Measurements from ENCODE around the gene BST1.

The BST1 gene

GRCh38 chr4:15702941-15703403 is at the start of gene BST1:
Gene BST1 (plus strand): TSS chr4:15703065. CDS start chr4:15703145, 80 bp downstream.
- peak; percentile 18 to 51 for DNase-seq (ENCODE audit: low read depth in 2 of 2)

GRCh38 chr4:15653420-15653819 is 49.4 kb upstream of the BST1 start:
- no peak for DNase-seq (ENCODE audit: low read depth in 2 of 2)

DNA sequence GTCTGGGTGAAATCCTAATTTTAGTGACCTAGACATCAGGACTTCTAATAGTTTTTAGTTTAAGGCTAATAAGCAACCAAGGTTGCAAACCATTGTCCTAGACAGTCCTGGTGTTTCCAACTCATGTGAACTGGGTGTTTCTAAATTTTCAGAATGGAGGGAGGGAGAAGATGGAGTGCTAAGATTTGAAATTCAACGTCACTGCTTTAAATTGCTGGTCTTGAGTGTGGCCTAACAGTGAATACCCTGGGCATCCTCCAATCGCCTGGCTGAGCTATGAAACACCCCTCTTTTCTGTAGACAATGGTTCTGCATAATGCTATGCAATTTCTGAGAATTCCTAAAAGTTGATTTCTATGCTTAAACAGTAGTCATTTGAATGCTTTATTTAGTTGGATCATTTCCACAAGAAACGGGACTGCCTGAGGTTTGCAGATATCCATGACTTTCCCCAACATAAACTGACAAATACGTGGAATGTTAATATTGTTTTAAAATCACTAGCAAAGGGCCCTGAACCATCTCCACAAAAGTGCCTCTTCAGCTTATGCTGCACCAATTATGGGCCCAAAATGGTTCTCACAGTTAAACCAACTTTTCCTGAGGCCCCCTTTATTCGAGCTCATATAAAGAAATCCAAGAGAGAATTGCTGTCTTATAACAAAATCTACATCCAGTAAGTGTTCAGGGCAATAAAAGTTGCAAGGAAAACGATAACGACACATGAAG is 48.8 kb upstream of the BST1 start:
- no peak for DNase-seq (ENCODE audit: low read depth in 2 of 2)

DNA sequence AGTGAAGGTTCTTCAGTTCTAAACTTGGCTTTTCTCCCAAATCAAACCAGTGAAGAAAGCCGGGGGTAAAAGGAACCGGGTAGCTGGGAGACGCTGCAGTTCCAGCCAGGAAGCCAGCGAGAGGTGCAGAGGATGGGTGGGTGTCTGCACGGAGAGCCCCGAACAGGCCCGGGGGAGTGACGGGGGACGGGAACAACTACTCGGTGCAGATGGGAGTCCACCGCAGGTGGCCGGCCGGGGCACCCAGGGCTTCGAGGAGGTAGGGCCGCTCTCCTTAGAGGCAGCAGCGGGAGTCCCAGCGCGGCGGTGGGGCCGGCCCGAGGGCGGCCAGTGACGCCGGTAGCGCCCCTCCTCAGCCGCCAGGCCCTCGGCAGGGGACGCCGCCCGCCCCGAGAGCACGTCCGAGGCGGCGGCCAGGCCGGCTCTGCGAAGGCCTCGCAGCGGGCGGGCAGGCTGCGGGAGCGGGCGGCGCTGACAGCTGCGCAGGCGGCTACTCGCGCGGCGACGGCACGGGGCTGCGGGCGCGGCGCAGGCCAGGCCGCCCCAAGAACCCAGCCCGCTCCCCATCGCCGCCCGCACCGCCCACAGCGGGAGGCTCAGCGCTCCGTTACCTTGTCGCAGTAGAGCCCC is 48.2 kb upstream of the BST1 start:
- peak in 1 of 2 experiments; percentile 30 for DNase-seq (ENCODE audit: low read depth in 2 of 2)

DNA sequence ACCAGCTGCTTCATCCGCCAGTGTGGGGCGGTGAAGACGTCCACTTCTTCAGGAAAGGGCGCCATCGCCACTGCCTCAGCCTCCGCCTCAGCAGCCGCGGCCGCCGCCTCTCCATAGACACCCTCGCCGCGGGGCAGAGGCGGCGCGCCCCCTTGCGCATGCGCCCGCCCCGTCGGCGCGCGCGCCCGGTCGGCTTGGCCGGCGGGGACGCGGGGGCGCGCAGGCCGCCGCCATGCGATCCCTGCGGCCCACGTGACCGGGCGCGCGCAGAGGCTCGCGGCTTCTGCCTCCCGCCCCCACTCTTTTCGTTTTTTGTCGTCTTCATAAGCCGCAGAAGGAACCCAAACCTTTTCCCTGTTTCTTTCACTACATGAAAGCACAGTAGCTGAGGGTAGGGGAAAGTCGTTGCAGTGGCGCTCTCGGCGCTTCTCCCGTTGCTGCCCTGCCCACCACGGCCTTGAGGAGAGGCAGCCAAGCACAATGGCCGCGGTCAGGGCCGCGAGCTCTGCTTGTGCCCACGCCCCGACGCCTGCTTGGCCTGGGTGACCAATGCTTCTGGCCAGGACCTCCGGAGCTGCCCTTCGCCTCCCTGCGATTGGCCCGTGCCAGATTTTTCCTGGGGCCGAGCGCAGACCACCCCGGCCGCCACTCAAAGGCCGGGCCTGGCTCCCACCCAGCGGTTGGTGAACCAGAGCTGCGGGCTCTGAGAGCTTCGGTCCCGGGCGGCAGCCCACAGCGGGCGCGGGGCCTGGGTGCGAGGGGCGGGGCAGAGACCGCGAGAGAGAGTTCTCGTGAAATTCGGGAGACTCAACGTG is 47.4 kb upstream of the BST1 start, which contains the start of gene FBXL5:
Gene FBXL5, minus strand, starts transcription at position 135 of the 815 bp plus-strand sequence. Its CDS starts 70 bp downstream, at position 65.
- peak; percentile 67 to 69 for DNase-seq (ENCODE audit: low read depth in 2 of 2)

DNA sequence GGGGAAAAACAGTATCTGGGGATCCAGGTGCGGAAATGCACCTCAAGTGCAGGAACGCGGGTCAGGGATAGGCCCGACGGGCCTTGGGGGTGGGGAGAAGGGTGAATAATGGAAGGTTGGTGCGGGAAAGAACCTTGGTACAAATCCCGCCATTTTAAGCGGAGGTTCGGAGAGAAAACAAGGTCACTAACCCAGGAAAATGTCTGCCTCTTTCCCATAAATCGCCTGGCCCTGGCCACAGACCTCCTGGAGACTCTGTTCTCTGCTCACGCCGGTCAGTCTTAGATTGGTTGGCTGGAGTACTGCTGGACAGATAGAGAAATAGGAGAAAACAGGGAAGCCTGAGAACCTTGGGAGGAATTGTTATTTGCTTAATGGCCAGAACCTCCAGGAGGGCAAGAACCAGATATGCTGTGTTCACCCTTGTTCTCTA is 46.8 kb upstream of the BST1 start:
- no peak for DNase-seq (ENCODE audit: low read depth in 2 of 2)

DNA sequence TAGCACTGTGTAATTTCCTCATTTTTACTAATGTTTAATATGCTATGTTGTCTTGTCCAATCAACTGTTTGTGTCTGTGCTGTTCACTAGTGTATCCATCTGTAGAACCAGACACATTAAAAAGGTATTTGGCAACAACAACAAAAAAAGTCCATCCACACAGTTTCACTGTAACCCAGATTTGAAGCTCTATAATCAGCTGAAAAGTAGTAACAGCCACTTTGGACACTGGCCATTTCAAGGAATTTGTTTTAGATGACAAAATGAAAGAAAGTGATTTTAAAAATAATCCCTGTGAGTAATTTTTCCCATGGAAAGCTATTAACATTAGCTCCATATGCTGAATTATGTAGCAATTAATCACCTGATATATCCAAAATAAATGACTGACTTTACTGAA is 45.5 kb upstream of the BST1 start:
- no peak for DNase-seq (ENCODE audit: low read depth in 2 of 2)

GRCh38 chr4:15658136-15658770 is 44.6 kb upstream of the BST1 start:
- DNase-seq (ENCODE audit: low read depth in 2 of 2): no peak

- no peak for DNase-seq (ENCODE audit: low read depth in 2 of 2)
These were observed 44.1 kb upstream of the BST1 start for GRCh38 chr4:15658781-15659180.

DNA sequence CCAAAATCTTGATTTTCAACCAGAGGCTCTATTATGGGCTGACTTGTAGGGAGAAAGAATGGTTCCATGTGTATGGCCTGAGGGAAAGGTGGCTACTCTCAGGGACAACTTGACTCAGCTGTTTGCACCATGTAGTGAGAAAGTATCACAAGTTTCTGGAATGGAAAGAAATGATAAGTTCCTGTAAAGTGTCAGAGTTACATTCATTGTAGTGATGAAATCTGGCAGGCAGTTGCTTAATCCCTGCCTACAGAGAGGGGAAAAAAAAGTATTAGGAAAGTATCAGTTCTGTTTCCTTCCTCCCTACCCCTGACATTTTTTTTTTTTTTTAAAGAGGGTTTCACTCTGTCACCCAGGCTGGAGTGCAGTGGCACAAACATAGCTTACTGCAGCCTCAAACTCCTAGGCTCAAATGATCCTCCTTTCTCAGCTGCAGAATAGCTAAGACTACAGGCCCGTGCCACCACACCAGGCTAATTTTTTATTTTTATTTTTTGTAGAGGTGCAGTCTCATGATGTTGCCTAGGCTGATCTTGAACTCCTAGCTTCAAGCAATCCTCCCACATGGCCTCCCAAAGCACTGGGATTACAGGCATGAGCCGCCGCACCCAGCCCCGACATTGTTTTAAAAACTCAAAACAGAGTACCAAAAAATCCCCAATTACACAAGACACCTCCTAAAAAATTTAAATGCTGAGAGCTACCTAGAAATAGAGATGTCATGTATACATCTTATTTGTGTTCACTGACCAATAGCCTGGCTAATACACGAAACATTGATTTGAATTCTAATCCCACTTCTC is 42.9 kb upstream of the BST1 start:
- no peak for DNase-seq (ENCODE audit: low read depth in 2 of 2)

- DNase-seq (ENCODE audit: low read depth in 2 of 2): no peak
These were observed 37.0 kb upstream of the BST1 start for GRCh38 chr4:15665753-15666365.

DNA sequence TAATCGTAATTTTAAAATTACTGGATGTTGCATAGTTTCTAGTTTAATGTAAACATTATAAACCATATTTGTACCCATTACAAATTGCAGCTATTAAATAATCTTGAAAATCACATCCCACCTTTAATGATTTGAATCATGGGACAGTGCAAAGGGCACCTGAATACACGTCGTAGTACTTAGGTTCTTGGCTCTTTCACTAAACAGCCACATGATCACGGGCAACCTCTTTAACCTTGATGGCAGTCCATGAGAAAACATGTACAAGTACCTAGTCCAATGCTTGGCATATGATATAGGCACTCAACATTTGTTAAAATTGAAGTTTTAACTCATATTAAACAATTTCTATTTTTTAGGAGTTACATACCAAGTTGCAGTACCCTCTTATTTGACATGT is 35.9 kb upstream of the BST1 start:
- no peak for DNase-seq (ENCODE audit: low read depth in 2 of 2)

DNA sequence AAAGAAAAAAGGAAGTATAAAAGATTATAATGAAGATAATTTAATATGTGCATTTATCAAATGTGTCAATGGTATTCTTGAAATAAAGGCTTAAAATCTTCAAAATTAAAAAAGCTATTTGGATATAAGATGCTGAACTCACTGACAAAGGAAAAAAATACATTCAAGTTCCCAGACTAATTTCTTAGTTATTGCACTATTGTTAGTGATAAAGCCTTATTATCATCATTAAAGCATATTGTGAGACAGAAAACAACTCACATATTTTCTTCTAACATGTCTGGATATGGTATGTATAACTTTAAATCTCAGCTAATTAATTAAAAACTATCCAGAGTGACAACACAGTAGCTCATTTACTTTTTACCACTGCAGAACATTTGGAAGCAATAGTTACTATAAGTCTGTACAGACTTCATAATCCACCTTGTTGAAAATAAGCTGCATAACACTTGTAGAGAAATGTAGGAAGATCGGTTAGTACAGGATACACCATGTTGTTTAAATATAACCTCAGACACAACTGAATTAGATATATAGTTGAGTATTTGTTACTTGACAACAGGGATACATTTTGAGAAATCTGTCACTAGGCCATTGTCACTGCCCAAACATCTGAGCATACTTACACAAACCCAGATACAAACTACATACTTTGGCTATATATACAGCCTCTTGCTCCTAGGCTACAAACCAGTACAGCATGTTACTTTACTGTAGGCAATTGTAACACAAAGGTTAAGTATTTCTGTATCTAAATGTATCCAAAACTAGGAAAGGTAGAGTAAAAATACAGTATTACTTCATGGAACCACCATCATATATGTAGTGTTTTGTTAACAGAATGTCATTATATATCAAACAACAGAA is 34.1 kb upstream of the BST1 start:
- DNase-seq (ENCODE audit: low read depth in 2 of 2): no peak

GRCh38 chr4:15670576-15670975 is 32.3 kb upstream of the BST1 start:
- DNase-seq (ENCODE audit: low read depth in 2 of 2): no peak

DNA sequence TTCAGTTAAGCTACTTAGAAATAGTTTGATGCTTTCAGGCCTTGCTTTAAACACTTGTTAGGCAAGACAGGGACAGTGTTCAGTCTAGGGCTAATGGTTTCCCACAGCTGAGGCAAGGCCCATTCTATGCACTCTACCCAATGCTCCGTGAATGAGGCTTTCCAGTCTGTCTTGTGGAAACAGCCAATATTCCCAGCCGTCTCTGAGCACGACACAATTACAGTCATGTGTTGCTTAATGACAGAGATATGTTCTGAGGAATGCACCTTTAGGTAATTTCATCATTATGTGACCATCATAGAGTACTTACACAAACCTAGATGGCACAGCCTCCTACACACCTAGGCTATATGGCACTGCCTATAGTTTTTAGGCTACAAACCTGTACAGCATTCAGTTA is 30.8 kb upstream of the BST1 start:
- DNase-seq (ENCODE audit: low read depth in 2 of 2): no peak

- DNase-seq (ENCODE audit: low read depth in 2 of 2): no peak
These were observed 29.5 kb upstream of the BST1 start for GRCh38 chr4:15673337-15673736.

DNA sequence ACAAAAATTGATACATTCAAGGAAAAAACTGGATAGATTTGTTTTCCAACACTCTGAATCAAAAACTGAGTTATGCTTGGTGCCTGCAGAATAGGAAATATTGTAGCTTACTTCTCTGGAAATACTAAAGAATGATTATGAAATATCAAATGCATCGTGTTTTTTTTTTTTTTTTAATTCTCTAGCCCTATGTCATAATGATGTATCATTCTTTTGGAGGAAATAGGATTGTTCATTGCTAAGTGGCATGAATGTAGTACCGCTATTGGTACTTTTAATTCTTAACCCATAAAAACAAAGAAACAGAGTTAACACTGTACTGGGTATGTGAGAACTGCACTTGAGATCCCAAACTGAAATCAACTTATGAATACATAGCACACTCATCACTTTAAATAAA is 28.8 kb upstream of the BST1 start:
- no peak for DNase-seq (ENCODE audit: low read depth in 2 of 2)

DNA sequence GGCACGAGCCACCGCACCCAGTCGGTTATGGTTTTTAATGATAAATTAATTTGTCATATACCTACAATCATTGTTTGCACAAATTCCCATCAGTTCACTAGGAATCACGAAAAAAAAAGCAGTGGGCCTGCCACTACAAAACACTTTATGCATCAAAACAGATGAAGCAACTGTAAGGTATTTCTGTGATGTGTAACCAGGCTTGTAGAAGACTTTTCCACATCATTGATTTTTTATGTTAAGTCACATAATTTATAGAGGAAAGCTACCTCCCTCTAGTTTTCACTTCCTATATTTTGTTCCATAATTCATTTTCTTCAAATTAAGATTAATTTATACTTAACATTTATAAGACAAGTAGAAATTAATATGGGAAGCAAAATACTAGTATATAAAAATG is 27.9 kb upstream of the BST1 start:
- no peak for DNase-seq (ENCODE audit: low read depth in 2 of 2)

DNA sequence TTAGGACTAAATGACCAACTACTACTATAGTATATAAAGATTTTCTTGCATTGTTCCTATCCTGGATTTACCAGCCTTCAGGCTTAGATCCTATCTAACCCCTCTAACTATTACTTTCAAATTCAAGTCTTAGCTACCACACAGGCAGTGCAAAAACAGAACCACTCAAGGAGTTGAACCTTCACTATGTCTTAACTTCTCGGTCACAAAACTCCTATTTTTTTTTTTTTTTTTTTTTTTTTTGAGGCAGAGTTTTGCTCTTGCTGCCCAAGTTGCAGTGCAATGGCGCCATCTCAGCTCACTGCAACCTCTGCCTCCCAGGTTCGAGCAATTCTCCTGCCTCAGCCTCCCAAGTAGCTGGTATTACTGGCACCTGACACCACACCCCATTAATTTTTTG is 27.5 kb upstream of the BST1 start:
- no peak for DNase-seq (ENCODE audit: low read depth in 2 of 2)

DNA sequence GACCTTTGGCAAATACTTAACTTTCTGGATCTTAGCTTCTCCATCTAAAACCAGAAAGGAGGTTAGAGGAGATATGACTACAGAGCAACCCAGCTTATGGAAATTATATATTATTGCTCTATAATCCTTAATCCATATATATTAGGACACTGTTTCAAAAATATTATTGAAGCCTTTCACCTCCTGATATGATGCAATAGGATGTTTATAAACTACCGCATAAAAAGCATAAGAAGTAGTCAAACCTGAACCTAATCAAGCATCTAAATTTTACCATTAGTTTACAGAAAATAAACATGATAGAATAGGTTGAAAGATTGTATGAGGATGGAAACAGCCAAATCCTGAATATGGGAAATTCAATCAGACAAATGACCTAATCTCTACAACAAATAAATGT is 26.8 kb upstream of the BST1 start:
- no peak for DNase-seq (ENCODE audit: low read depth in 2 of 2)
